Right ventricle myocardium superior (tissue), 1 donor: ENCODE results near the gene S100A13. TPM values are rescaled to one million over a fixed set of nuclear protein-coding genes. Genes with fewer than 3 reads are reported as not detected.
"Not testable (repeated sequence)": the region's sequence is repeated elsewhere in the genome, so short reads cannot be mapped to it uniquely, and the experiment has no call there.

ENCODE experiments used
- ATAC-seq: fragments of 200-7000 bp; cut with Tn5 transposase; one replicate; pipeline ENCODE4 v1.9.1; 2020; ENCODE audit warnings: mild to moderate bottlenecking; ENCODE audit not compliant: poor library complexity
- DNase-seq: peaks from one replicate; pipeline ENCODE4 v3.0.0-alpha.2; 2020
- intact Hi-C: fragments of 100-400 bp; cut with DNase I; formaldehyde crosslinking; loops from one replicate; pipeline ENCODE4 v1.11.2; 2022
- total RNA-seq: library from RNA; stranded (reverse); fragmentation: NEBNext Ultra II Directional; extraction: Animal tissue kit (Norgen Biotek cat#: 25700); gene quantifications from one replicate; pipeline ENCODE4 v1.2.1, GENCODE V29; 2021
- donor health status: DM: no; HTN: yes; CAD: no; lungs with severe emphysema.

S100A13 gene
- total RNA-seq, 1 donor from 2014 or later: 153 TPM

- intact Hi-C loops: no loop called here
- no peak for DNase-seq
- no peak for ATAC-seq
Observed at GRCh38 chr1:153585006-153585405, 42.3 kb downstream of the S100A13 start.

- ATAC-seq: no peak
- intact Hi-C loops: no loop called here
- no peak for DNase-seq
Observed at GRCh38 chr1:153583976-153584375, 43.3 kb downstream of the S100A13 start.

DNA sequence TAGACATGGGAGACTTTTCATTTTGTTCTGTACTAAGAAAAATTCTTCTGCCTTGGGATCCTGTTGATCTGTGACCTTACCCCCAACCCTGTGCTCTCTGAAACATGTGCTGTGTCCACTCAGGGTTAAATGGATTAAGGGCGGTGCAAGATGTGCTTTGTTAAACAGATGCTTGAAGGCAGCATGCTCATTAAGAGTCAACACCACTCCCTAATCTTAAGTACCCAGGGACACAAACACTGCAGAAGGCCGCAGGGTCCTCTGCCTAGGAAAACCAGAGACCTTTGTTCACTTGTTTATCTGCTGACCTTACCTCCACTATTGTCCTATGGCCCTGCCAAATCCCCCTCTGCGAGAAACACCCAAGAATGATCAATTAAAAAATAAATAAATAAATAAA is 43.8 kb downstream of the S100A13 start:
- DNase-seq, intact Hi-C loops, ATAC-seq: not testable (repeated sequence)

- DNase-seq, ATAC-seq, intact Hi-C loops: not testable (repeated sequence)
Observed at GRCh38 chr1:153582836-153583235, 44.5 kb downstream of the S100A13 start.

DNA sequence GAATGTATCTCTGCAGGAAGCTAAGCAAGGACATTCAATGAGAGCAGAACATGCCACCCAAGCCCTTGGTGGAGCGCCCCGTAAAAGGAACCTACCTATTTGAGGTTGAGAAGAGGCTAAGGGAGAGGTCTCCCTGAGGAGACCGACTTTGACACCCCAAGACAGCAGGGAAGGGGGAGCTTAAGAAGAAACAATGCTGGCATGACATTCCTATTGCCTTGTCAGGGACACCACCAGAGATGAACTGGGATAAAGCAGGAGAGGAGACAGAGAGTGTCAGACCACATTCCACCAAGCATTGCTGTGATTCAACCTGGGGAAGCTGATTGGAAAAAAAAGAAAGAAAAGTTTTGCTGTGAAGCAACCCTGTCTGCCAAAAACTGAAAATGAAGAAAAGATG is 48.4 kb downstream of the S100A13 start:
- DNase-seq (no peak), ATAC-seq (no peak)
- intact Hi-C loops: loop anchor here (10.0 kb wide), 1 partner anchor 86 kb away; no protein-coding TSS in a partner anchor

GRCh38 chr1:153578490-153578889 is 48.8 kb downstream of the S100A13 start:
- intact Hi-C loops: loop anchor here (10.0 kb wide), 1 partner anchor 86 kb away; no protein-coding TSS in a partner anchor
- ATAC-seq (no peak), DNase-seq (no peak)

DNA sequence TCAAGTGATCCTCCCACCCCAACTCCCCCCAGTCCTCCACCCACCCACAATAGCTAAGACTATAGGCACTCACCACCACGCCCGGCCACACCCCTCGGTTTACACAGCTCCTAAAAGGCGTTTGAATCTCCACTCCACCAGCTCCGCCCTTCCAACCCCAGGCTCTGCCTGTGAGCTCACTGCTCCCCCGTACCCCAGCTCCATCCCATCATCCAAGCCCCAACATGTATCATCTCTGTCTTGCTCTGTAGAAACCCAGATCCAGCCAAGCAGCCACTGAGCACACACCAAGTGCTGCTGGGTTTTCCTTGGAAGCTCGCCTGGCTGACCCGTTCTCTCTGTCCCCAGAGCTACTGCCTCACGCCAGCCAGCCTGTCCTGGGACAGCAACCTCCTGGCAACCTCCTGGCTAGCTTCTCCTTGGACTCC is 49.7 kb downstream of the S100A13 start:
- intact Hi-C loops: loop anchor here (10.0 kb wide), 1 partner anchor 87 kb away; no protein-coding TSS in a partner anchor
- DNase-seq (peak; percentile 59), ATAC-seq (peak; percentile 65)

DNA sequence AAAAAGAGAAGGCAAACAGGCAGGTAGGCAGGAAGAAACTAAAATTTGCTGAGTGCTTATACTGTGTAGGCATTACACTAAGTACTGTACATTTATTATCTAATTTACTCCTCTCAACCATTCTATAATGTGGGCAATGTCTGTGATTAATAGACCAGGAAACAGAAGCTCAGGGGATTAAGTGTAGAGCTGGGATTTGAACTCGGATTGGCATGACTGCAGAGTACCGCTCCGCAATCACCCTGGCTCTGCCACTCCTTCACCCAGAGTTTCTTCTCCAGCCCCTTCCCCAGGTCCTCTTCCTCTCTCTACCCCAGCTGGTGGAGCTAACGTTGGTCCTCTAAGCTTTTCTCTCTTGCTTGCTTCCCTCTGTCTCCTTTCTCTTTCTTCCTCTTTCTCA is 50.2 kb downstream of the S100A13 start:
- DNase-seq (no peak), ATAC-seq (no peak)
- intact Hi-C loops: loop anchor here (10.0 kb wide), 1 partner anchor 88 kb away; no protein-coding TSS in a partner anchor

GRCh38 chr1:153575497-153575896 is 51.8 kb downstream of the S100A13 start:
- intact Hi-C loops: loop anchor here (10.0 kb wide), 1 partner anchor 89 kb away; no protein-coding TSS in a partner anchor
- DNase-seq, ATAC-seq: not testable (repeated sequence)

DNA sequence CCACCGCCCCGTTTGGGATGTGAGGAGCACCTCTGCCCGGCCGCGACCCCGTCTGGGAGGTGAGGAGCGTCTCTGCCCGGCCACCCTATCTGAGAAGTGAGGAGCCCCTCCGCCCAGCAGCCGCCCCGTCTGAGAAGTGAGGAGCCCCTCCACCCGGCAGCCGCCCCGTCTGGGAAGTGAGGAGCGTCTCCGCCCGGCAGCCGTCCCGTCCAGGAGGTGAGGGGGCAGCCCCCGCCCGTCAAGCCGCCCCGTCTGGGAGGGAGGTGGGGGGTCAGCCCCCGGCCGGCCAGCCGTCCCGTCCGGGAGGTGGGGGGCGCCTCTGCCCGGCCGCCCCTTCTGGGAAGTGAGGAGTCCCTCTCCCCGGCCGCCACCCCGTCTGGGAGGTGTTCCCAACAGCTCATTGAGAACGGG is 52.2 kb downstream of the S100A13 start:
- ATAC-seq, DNase-seq: not testable (repeated sequence)
- intact Hi-C loops: loop anchor here (10.0 kb wide), 1 partner anchor 90 kb away; no protein-coding TSS in a partner anchor

DNA sequence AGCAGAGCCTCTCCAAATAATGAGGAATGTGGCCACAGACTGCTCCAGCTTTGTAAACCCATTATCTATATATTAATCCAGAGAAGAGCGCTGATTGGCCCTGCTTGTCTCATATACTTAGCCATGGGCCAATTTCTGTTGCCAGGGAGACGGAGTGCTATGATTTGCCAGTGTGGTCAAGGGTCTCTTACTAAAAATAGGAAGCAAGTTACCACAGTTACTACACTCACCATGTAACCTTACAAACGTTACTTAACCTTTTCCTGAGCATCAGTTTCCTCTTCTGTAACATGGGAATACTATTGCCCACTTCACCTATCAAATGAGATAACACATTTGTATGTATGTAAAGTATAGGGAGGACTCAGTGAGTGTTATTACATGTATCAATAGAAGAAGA is 54.0 kb downstream of the S100A13 start:
- intact Hi-C loops: loop anchor here (10.0 kb wide), 1 partner anchor 91 kb away; no protein-coding TSS in a partner anchor
- DNase-seq: no peak
- no peak for ATAC-seq

GRCh38 chr1:153572569-153573015 is 54.7 kb downstream of the S100A13 start:
- intact Hi-C loops: loop anchor here (10.0 kb wide), 1 partner anchor 92 kb away; no protein-coding TSS in a partner anchor
- DNase-seq (peak; percentile 88), ATAC-seq (peak; percentile 89)

- DNase-seq: no peak
- ATAC-seq: no peak
- intact Hi-C loops: loop anchor here (10.0 kb wide), 1 partner anchor 93 kb away; no protein-coding TSS in a partner anchor
Observed at GRCh38 chr1:153571706-153572105, 55.6 kb downstream of the S100A13 start.

DNA sequence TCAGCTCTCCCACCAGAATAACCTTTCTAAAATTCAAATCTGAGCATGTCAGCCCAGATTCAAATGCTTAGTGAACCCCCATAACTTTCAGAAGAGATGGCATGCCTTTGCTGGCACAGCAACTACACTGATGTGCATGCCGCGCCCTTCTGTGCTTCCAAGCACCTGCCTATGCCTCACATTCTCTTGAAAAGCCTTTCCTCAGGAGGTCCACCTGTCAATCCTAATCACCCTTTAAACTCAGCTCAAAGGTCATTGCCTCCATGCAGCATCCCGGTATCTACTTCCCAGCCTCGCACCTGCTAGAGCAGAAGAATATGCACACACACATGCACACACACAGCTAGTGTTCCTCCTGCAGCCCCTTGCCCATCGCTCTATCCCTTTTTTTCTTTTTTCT is 56.4 kb downstream of the S100A13 start:
- no peak for ATAC-seq
- intact Hi-C loops: loop anchor here (10.0 kb wide), 1 partner anchor 94 kb away; no protein-coding TSS in a partner anchor
- DNase-seq: no peak

DNA sequence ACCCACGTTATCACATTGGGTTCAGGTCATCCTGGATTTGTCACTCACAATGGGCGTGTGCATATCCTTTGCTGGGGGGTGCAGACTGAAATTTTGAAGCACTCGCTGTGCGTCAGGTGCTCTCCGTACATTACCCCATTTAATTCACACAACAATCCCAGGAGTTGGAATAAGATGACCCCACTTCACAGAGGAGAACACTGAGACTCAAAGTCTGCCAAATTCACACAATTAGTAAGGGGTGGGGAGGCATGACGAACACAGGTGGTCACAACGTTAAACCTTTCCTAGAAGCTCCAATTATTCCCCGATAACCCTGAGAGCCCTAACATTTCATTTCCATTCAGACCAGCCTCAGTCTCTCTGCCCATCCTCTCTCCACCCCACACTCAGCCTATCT is 57.8 kb downstream of the S100A13 start:
- intact Hi-C loops: loop anchor here (2.0 kb wide), 1 partner anchor 37 kb away; no protein-coding TSS in a partner anchor
- ATAC-seq (no peak), DNase-seq (no peak)

Other genes starting within 250 kb of the S100A13 start
- gene S100A8, start 236.4 kb downstream of the S100A13 start, total RNA-seq: 42.5 TPM
- not detected for gene S100A7A, start 211.0 kb downstream of the S100A13 start, total RNA-seq
- not detected for gene S100A7, start 166.9 kb downstream of the S100A13 start, total RNA-seq
- 260 TPM for gene S100A6, start 91.5 kb downstream of the S100A13 start, total RNA-seq
- not detected for gene S100A5, start 86.6 kb downstream of the S100A13 start, total RNA-seq
- gene S100A4, start 81.7 kb downstream of the S100A13 start, total RNA-seq: 130 TPM
- 0.70 TPM for gene S100A3, start 78.2 kb downstream of the S100A13 start, total RNA-seq
- gene S100A2, start 61.7 kb downstream of the S100A13 start, total RNA-seq: 2.3 TPM
- gene S100A16, start 14.4 kb downstream of the S100A13 start, total RNA-seq: 44.3 TPM
- gene S100A14, start 11.2 kb downstream of the S100A13 start, total RNA-seq: 5.8 TPM
- gene S100A1, start 929 bp upstream of the S100A13 start, total RNA-seq: 2,267 TPM
- 68.1 TPM for gene CHTOP, start 6.6 kb upstream of the S100A13 start, total RNA-seq
- 57.2 TPM for gene SNAPIN, start 31.2 kb upstream of the S100A13 start, total RNA-seq
- gene ILF2, start 43.5 kb upstream of the S100A13 start, total RNA-seq: 55.3 TPM
- gene NPR1, start 51.2 kb upstream of the S100A13 start, total RNA-seq: 10.0 TPM
- gene INTS3, start 100.5 kb upstream of the S100A13 start, total RNA-seq: 31.8 TPM
- 12.0 TPM for gene SLC27A3, start 147.9 kb upstream of the S100A13 start, total RNA-seq